ENCODE data around the gene PNPLA7. TPM values are rescaled to one million over a fixed set of nuclear protein-coding genes. Genes with fewer than 3 reads are reported as not detected.

PNPLA7 gene
- total and polyA plus RNA-seq, 4 donors = 0.75 to 6.5 (median 2.1) TPM

- Histone ChIP-seq H3K36me3 (ENCODE audit: control insufficient read depth in 4 of 4, insufficient read depth in 3 of 4, low read depth in 1 of 4, low read length in 3 of 4) (no peaks in the 10 kb centered on the region), H3K9ac (ENCODE audit: low read depth in 1 of 2, low read length in 2 of 2) (no peak overlapping the region), H3K9me3 (ENCODE audit: control insufficient read depth in 4 of 4, low read length in 3 of 4) (no peaks in the 10 kb centered on the region), H3K4me1 (ENCODE audit: control insufficient read depth in 4 of 4, insufficient read depth in 4 of 4, low read length in 3 of 4) (peaks cover 0 to 4% (median 0%) of the 10 kb centered on the region in 4 donors), H3K27ac (ENCODE audit: low read depth in 1 of 2, low read length in 2 of 2) (no peak overlapping the region), H3K4me3 (ENCODE audit: low read depth in 1 of 3, low read length in 3 of 3) (no peak overlapping the region), H3K27me3 (ENCODE audit: control insufficient read depth in 4 of 4, insufficient read depth in 4 of 4, low read length in 3 of 4) (no peaks in the 10 kb centered on the region)
- DNase-seq (ENCODE audit: low spot score) = no peak
- no peak for TF ChIP-seq GABPA (IDR thresholded peaks at IDR 0.05 in 1 of 2, conservative IDR thresholded peaks at IDR 0.05 in 1 of 2)
- no peak for TF ChIP-seq CTCF (IDR thresholded peaks at IDR 0.05; ENCODE audit: low read depth, low read length, missing input control)
- no peak for TF ChIP-seq NR2F2 (IDR thresholded peaks at IDR 0.05)
- no peak for TF ChIP-seq RXRA (IDR thresholded peaks at IDR 0.05)
- TF ChIP-seq FOXA1 (IDR thresholded peaks at IDR 0.05) = no peak
- TF ChIP-seq FOXA2 (IDR thresholded peaks at IDR 0.05) = no peak
- no peak for TF ChIP-seq MAX (IDR thresholded peaks at IDR 0.05)
- TF ChIP-seq HNF4G (IDR thresholded peaks at IDR 0.05) = no peak
- no peak for TF ChIP-seq HNF4A (conservative IDR thresholded peaks at IDR 0.05)
- TF ChIP-seq ZBTB33 (IDR thresholded peaks at IDR 0.05) = no peak
- no peak for TF ChIP-seq REST (IDR thresholded peaks at IDR 0.05)
- no peak for TF ChIP-seq RAD21 (IDR thresholded peaks at IDR 0.05)
- WGBS = 90% methylated on average over 19 of the region's 19 CpGs
Measured at GRCh38 chr9:137433349-137433915, 116.8 kb downstream of the PNPLA7 start.

- no peak overlapping the region for H3K4me3 ChIP-seq (ENCODE audit: low read depth in 1 of 3, low read length in 3 of 3)
- no peak for DNase-seq (ENCODE audit: low spot score)
- 94% methylated on average over 20 of the region's 20 CpGs for WGBS
- TF ChIP-seq CTCF (IDR thresholded peaks at IDR 0.05; ENCODE audit: low read depth, low read length, missing input control) (no peak), ZBTB33 (IDR thresholded peaks at IDR 0.05) (no peak), EGR1 (IDR thresholded peaks at IDR 0.05; ENCODE audit: low read depth in 2 of 2) (no peak)
- no peaks in the 10 kb centered on the region for H3K36me3 ChIP-seq (ENCODE audit: control insufficient read depth in 4 of 4, insufficient read depth in 3 of 4, low read depth in 1 of 4, low read length in 3 of 4)
- H3K9ac ChIP-seq (ENCODE audit: low read depth in 1 of 2, low read length in 2 of 2) = no peak overlapping the region
- peaks cover 0 to 4% (median 0%) of the 10 kb centered on the region in 4 donors for H3K4me1 ChIP-seq (ENCODE audit: control insufficient read depth in 4 of 4, insufficient read depth in 4 of 4, low read length in 3 of 4)
- no peak overlapping the region for H3K27ac ChIP-seq (ENCODE audit: low read depth in 1 of 2, low read length in 2 of 2)
- H3K27me3 ChIP-seq (ENCODE audit: control insufficient read depth in 4 of 4, insufficient read depth in 4 of 4, low read length in 3 of 4) = no peaks in the 10 kb centered on the region
- H3K9me3 ChIP-seq (ENCODE audit: control insufficient read depth in 4 of 4, low read length in 3 of 4) = no peaks in the 10 kb centered on the region
Measured at GRCh38 chr9:137432687-137433348, 117.4 kb downstream of the PNPLA7 start.
